Uterus (tissue), 4 donors: ENCODE data around the gene GPR55. TPM values are rescaled to one million over a fixed set of nuclear protein-coding genes. Genes with fewer than 3 reads are reported as not detected.

Source experiments
- DNase-seq, 2 donors: peaks; one replicate each; pipeline ENCODE4 v3.0.0-alpha.2; 2019 to 2020
- H3K27ac ChIP-seq, 2 donors: fragments of 200-600 bp; sonication (generic); 1 replicate in 1 of 2; 2 replicates in 1 of 2; pipeline ENCODE4 v1.5.1; 2016 to 2018
- H3K27me3 ChIP-seq, 2 donors: fragments of 200-600 bp; sonication (generic); one replicate each; pipeline ENCODE4 v1.5.1; 2018 to 2019; ENCODE audit warnings: control low read depth in 1 of 2
- H3K36me3 ChIP-seq, 2 donors: fragments of 200-600 bp; sonication (generic); one replicate each; pipeline ENCODE4 v1.5.1; 2019; ENCODE audit warnings: control low read depth in 1 of 2
- H3K4me1 ChIP-seq, 2 donors: fragments of 200-600 bp; sonication (generic); one replicate each; pipeline ENCODE4 v1.5.1; 2018 to 2019; ENCODE audit warnings: control low read depth in 1 of 2
- H3K4me3 ChIP-seq, 2 donors: fragments of 200-600 bp; sonication (generic); 1 replicate in 1 of 2; 2 replicates in 1 of 2; pipeline ENCODE4 v1.5.1; 2018 to 2019; ENCODE audit warnings: mild to moderate bottlenecking in 1 of 2
- H3K9me3 ChIP-seq, 2 donors: fragments of 200-600 bp; sonication (generic); one replicate each; pipeline ENCODE4 v1.5.1; 2019; ENCODE audit warnings: control low read depth in 1 of 2
- CTCF ChIP-seq, 4 experiments: fragments of 200-600 bp in 2 of 4; fragments of 450-650 bp in 2 of 4; sonication (generic) in 2 of 4; IDR thresholded peaks; one replicate each; pipeline ENCODE4 v1.5.1; 2016 to 2019; ENCODE audit warnings: antibody characterized with exemption in 4 of 4, mild to moderate bottlenecking in 2 of 4, moderate library complexity in 1 of 4
- POLR2A ChIP-seq, 2 donors: fragments of 450-650 bp; IDR thresholded peaks; one replicate each; pipeline ENCODE4 v1.6.1; 2016; ENCODE audit warnings: antibody characterized with exemption in 2 of 2, mild to moderate bottlenecking in 1 of 2, moderate library complexity in 1 of 2
- intact Hi-C: fragments of 100-400 bp; cut with DNase I; formaldehyde crosslinking; loops from one replicate; pipeline ENCODE4 v1.15.1; 2023; ENCODE audit warnings: low total_unique reads
- total RNA-seq, 4 donors: library from RNA; depleted of rRNA in 3 of 4; stranded (reverse); fragments of >200 nt in 3 of 4; gene quantifications; one replicate each; pipeline versions ENCODE4 v1.1.0 to v1.2.4, GENCODE V29; 2014 to 2023
- donor health status: DM: yes; HTN: yes; CAD: no.

Gene GPR55
- total RNA-seq, 4 donors from 2014 or later: not detected

GRCh38 chr2:230862292-230862691 is 62.8 kb downstream of the GPR55 start:
- intact Hi-C loops: no loop called here
- no peak for DNase-seq
- Histone ChIP-seq H3K4me1 (no peaks in the 10 kb centered on the region), H3K27ac (no peak overlapping the region), H3K4me3 (no peak overlapping the region), H3K27me3 (no peaks in the 10 kb centered on the region), H3K36me3 (no peaks in the 10 kb centered on the region), H3K9me3 (no peaks in the 10 kb centered on the region)
- no peak for TF ChIP-seq CTCF (IDR thresholded peaks at IDR 0.05)
- no peak for TF ChIP-seq POLR2A (IDR thresholded peaks at IDR 0.05)

- no peaks in the 10 kb centered on the region for H3K4me1 ChIP-seq
- no peak for DNase-seq
- no peaks in the 10 kb centered on the region for H3K27me3 ChIP-seq
- no peaks in the 10 kb centered on the region for H3K9me3 ChIP-seq
- no peaks in the 10 kb centered on the region for H3K36me3 ChIP-seq
- TF ChIP-seq POLR2A (IDR thresholded peaks at IDR 0.05) (no peak), CTCF (IDR thresholded peaks at IDR 0.05) (no peak)
- H3K4me3 ChIP-seq: no peak overlapping the region
- intact Hi-C loops: no loop called here
- no peak overlapping the region for H3K27ac ChIP-seq
These were observed 63.3 kb downstream of the GPR55 start for GRCh38 chr2:230861552-230862255.

Other genes with a start within 250 kb of the GPR55 start
- gene CAB39, start 212.4 kb downstream of the GPR55 start, total RNA-seq: 100 to 1,000 TPM in 1 of 4 donors, 10 to 100 TPM in 3; 33.6 to 121 (median 78.0) TPM
- gene ITM2C, start 60.3 kb downstream of the GPR55 start, total RNA-seq: 100 to 1,000 TPM in 1 of 4 donors, 10 to 100 TPM in 3; 33.8 to 301 (median 67.6) TPM
- not detected for gene SPATA3, start 70.9 kb upstream of the GPR55 start, total RNA-seq
- gene C2orf72, start 112.3 kb upstream of the GPR55 start, total RNA-seq: under 1 TPM in 1 of 4 donors, not detected in 3; 0.55 TPM
- 10 to 100 TPM; 54.4 to 96.6 (median 68.6) TPM for gene PSMD1, start 131.6 kb upstream of the GPR55 start, total RNA-seq
- 1 to 10 TPM; 2.9 to 8.6 (median 4.0) TPM for gene HTR2B, start 199.8 kb upstream of the GPR55 start, total RNA-seq